ENCODE measurements around the gene HNRNPA3.
"Not testable (repeated sequence)": the region's sequence is repeated elsewhere in the genome, so short reads cannot be mapped to it uniquely, and the experiment has no call there.

The HNRNPA3 gene

DNA sequence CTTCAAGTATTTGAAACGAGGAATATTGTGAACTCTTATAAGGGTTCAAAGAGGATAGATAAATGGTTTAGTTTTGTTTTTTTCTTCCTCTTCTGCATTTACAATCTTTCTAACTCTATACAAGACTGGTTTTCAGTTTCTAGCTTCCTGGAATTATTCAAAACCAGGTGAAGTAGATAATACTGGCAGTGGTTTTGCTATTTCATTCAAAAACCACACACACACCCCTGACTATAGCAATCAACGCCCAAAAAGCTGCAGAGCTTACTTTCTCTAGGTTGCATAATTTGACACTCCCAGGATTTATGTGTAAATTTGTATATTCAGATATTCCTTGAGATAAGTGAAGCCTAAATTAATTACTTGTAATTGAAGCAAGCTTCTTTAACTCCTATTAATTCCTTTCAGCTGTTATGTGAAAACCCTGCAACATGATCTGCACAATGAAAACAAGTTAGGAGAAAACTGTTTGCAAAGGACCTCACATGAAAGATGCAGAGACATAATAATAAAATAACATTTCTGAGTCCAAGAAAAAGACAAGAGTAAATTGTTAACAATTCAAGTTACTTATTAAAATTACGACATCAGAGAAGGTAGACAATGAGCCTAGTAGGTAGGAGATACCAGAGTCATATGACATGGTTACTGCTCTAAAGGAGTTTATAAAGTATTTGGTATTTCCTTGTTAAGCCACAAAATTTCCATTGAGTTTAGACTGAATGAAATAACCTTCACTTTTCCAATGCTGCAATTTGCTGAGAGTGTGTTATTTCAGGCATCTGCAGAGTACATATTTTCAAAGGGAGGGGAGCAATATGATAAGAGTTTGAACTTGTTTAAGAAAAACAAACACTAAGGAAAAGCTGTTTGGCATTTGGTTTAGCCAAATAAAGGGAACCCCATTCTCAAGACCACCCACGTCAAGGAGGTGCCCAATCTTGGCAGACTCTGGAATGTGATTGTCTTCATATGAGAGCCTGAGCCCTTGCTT lies 53.5 kb downstream of the HNRNPA3 start:
- H3K9me3 ChIP-seq (ENCODE audit: severe bottlenecking), result no peaks in the 10 kb centered on the region
- H3K4me3 ChIP-seq (ENCODE audit: low read depth, low read length), result peak overlapping the region; percentile 94
- TF ChIP-seq, protein P1, sequence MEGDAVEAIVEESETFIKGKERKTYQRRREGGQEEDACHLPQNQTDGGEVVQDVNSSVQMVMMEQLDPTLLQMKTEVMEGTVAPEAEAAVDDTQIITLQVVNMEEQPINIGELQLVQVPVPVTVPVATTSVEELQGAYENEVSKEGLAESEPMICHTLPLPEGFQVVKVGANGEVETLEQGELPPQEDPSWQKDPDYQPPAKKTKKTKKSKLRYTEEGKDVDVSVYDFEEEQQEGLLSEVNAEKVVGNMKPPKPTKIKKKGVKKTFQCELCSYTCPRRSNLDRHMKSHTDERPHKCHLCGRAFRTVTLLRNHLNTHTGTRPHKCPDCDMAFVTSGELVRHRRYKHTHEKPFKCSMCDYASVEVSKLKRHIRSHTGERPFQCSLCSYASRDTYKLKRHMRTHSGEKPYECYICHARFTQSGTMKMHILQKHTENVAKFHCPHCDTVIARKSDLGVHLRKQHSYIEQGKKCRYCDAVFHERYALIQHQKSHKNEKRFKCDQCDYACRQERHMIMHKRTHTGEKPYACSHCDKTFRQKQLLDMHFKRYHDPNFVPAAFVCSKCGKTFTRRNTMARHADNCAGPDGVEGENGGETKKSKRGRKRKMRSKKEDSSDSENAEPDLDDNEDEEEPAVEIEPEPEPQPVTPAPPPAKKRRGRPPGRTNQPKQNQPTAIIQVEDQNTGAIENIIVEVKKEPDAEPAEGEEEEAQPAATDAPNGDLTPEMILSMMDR (IDR thresholded peaks at IDR 0.05; ENCODE audit: low read depth, low read length), result no peak
- H3K36me3 ChIP-seq, result peaks cover 8% of the 10 kb centered on the region
- peak overlapping the region; percentile 97 for H3K27ac ChIP-seq
- no peak for DNase-seq
- H3K27me3 ChIP-seq (ENCODE audit: insufficient read depth, low read depth, severe bottlenecking), result no peaks in the 10 kb centered on the region

DNA sequence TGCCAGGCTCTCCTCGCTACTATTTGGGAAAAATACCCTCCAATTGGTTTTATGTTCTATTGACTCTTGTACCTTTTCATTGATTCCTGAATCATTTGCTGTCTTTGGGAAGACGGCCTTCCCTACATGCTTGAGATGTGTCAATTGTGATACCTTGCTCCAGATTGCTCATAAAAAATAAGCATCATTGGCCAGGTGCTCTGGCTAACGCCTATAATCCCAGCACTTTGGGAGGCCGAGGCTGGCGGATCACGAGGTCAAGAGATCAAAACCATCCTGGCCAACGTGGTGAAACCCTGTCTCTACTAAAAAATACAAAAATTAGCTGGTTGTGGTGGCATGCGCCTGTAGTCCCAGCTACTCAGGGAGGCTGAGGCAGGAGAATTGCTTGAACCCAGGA lies 54.4 kb downstream of the HNRNPA3 start:
- H3K27me3 ChIP-seq (ENCODE audit: insufficient read depth, low read depth, severe bottlenecking); DNase-seq; H3K36me3 ChIP-seq; H3K9me3 ChIP-seq (ENCODE audit: severe bottlenecking); H3K27ac ChIP-seq; H3K4me3 ChIP-seq (ENCODE audit: low read depth, low read length): not testable (repeated sequence)

DNA sequence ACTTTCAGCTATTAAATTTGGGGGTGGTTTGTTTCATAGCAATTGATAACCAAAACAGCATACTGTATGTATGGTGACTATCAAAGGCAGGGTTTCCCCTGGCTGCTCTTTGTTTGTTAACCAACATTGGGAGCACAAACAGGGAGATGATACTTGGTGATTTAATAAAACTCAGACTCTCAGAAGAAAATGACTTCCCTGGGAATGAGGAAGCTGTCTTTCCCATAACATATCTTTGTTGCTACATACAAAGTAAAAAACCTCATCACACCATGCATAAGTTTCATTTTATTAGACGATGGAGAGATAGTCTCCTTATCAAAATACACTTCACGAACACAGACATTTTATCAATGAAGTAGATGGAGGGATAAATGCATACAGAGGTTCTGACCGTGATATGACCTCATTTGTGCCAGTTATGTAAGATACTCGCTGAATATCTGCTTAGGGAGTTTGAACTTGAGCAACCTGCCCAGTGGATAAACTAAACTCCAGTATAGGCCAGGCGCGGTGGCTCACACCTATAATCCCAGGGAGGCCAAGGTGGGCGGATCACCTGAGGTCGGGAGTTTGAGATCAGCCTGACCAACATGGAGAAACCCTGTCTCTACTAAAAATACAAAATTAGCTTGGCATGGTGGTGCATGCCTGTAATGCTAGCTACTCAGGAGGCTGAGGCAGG lies 55.7 kb downstream of the HNRNPA3 start:
- Histone ChIP-seq H3K36me3 (peaks cover 8% of the 10 kb centered on the region), H3K9me3 (ENCODE audit: severe bottlenecking) (no peaks in the 10 kb centered on the region), H3K4me3 (ENCODE audit: low read depth, low read length) (no peak overlapping the region), H3K27ac (no peak overlapping the region), H3K27me3 (ENCODE audit: insufficient read depth, low read depth, severe bottlenecking) (no peaks in the 10 kb centered on the region)
- TF ChIP-seq, protein P1 (IDR thresholded peaks at IDR 0.05; ENCODE audit: low read depth, low read length), result no peak
- no peak for DNase-seq

DNA sequence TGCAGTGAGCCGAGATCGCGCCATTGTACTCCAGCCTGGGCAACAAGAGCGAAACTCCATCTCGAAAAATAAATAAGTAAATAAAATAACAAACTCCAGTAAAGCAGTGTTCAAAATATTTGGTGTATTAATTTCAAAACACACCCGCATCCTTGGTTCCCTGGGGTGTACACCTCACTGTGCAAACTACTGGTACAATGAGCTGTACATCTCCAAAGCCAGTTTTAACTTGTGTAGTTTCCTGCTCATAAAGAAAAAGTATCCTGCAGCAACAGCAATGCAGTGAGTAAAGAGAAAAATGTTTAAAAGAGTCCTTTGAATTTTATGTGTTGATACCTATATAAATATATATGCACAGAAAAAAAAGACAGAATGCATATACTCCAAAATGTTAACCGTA lies 56.3 kb downstream of the HNRNPA3 start:
- Histone ChIP-seq H3K9me3 (ENCODE audit: severe bottlenecking) (no peaks in the 10 kb centered on the region), H3K27me3 (ENCODE audit: insufficient read depth, low read depth, severe bottlenecking) (no peaks in the 10 kb centered on the region), H3K36me3 (peaks cover 4% of the 10 kb centered on the region), H3K4me3 (ENCODE audit: low read depth, low read length) (no peak overlapping the region), H3K27ac (no peak overlapping the region)
- DNase-seq, result no peak
- TF ChIP-seq, protein P1 (IDR thresholded peaks at IDR 0.05; ENCODE audit: low read depth, low read length), result no peak

DNA sequence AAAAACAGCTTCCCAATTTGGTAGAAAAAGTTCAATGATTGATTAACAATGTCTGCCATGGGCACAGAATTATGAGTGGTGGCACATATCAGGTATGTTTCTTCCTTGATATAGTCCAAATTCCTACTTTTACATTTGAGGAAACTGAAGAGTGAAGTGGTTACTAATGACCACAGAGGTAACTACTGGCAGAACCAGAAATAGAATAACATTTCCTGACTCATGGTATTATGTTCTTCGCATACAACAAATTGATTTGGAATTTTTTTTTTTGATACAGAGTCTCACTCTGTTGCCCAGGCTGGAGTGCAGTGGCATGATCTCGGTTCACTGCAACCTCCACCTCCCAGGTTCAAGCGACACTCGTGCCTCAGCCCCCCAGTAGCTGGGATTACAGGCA lies 57.9 kb downstream of the HNRNPA3 start:
- no peak for DNase-seq
- Histone ChIP-seq H3K27ac (no peak overlapping the region), H3K9me3 (ENCODE audit: severe bottlenecking) (no peaks in the 10 kb centered on the region), H3K36me3 (no peaks in the 10 kb centered on the region), H3K4me3 (ENCODE audit: low read depth, low read length) (no peak overlapping the region), H3K27me3 (ENCODE audit: insufficient read depth, low read depth, severe bottlenecking) (no peaks in the 10 kb centered on the region)
- TF ChIP-seq, protein P1 (IDR thresholded peaks at IDR 0.05; ENCODE audit: low read depth, low read length), result no peak

DNA sequence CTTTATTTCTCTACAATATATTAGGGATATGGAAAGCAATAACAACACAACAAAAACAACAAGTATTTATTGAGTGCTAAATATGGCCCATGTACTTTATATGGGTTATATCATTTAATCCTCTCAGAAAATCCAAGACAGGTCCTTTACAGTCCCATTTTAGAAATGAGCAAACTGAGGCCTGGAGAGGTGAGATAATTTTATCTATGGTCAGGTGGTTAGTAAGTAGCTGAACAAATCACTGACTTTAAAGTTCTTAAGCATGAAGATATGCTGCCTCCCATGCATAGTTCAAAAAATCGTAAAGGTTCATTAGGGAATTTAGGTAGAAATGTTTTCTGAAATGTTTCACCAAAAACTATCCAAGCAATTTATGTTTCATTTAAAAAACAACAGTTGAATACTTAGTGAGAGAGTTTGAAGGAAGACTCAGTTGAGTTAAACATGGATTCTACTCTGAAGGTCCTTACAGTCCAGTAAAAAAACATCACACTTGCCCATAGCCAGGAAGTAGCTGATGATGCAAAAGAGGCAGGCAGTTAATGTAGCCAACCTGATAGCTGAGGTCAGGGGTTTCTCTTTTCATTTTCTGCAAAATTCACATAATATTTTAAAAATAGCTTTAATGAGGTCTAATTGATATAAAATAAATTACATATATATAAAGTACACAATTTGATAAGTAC lies 59.5 kb downstream of the HNRNPA3 start:
- H3K27me3 ChIP-seq (ENCODE audit: insufficient read depth, low read depth, severe bottlenecking), result no peaks in the 10 kb centered on the region
- H3K27ac ChIP-seq, result no peak overlapping the region
- no peak for DNase-seq
- no peaks in the 10 kb centered on the region for H3K9me3 ChIP-seq (ENCODE audit: severe bottlenecking)
- H3K4me3 ChIP-seq (ENCODE audit: low read depth, low read length), result no peak overlapping the region
- TF ChIP-seq, protein P1 (IDR thresholded peaks at IDR 0.05; ENCODE audit: low read depth, low read length), result no peak
- no peaks in the 10 kb centered on the region for H3K36me3 ChIP-seq
